Peyer's patch (tissue), 4 donors: Measurements from ENCODE around the gene BMX.

Source experiments
- POLR2A ChIP-seq, 2 donors: fragments of 450-650 bp; IDR thresholded peaks; one replicate each; pipeline ENCODE4 v1.5.1; 2017; ENCODE audit warnings: antibody characterized with exemption in 2 of 2, mild to moderate bottlenecking in 2 of 2, moderate library complexity in 2 of 2
- TF ChIP-seq, protein P1 (sequence below), 6 experiments: fragments of 450-650 bp in 4 of 6; fragments of 200-600 bp in 2 of 6; sonication (generic) in 1 of 6; IDR thresholded peaks; one replicate each; pipeline ENCODE4 v1.5.1; 2017 to 2019; ENCODE audit warnings: antibody characterized with exemption in 6 of 6, mild to moderate bottlenecking in 3 of 6, moderate library complexity in 1 of 6

DNA sequence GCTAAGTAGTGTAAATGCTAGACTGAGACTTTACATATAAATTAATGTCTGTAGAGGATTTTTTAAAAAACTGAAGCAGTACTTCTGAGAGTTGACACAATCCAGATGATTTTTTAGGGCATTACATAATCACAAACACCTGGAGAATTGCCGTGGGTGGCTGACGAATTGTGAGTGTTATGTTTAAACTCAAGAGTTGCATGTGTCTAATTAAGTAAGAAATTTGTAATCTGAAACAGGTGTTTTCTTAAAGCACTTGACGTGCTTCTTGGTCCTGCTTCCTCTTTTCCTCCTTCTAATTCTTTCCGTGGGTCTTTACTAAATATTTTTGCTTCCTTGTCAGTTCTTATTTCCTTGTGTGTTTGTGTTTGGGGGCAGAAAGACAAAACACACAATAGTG lies 35.3 kb upstream of the BMX start:
- TF ChIP-seq, protein P1, sequence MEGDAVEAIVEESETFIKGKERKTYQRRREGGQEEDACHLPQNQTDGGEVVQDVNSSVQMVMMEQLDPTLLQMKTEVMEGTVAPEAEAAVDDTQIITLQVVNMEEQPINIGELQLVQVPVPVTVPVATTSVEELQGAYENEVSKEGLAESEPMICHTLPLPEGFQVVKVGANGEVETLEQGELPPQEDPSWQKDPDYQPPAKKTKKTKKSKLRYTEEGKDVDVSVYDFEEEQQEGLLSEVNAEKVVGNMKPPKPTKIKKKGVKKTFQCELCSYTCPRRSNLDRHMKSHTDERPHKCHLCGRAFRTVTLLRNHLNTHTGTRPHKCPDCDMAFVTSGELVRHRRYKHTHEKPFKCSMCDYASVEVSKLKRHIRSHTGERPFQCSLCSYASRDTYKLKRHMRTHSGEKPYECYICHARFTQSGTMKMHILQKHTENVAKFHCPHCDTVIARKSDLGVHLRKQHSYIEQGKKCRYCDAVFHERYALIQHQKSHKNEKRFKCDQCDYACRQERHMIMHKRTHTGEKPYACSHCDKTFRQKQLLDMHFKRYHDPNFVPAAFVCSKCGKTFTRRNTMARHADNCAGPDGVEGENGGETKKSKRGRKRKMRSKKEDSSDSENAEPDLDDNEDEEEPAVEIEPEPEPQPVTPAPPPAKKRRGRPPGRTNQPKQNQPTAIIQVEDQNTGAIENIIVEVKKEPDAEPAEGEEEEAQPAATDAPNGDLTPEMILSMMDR (IDR thresholded peaks at IDR 0.05) = no peak
- no peak for TF ChIP-seq POLR2A (IDR thresholded peaks at IDR 0.05)
